ENCODE results near the gene HIVEP2. TPM values are rescaled to one million over a fixed set of nuclear protein-coding genes. Genes with fewer than 3 reads are reported as not detected.

The HIVEP2 gene
- total RNA-seq, 4 donors from 2014 or later, result 8.6 to 19.3 (median 12.7) TPM

DNA sequence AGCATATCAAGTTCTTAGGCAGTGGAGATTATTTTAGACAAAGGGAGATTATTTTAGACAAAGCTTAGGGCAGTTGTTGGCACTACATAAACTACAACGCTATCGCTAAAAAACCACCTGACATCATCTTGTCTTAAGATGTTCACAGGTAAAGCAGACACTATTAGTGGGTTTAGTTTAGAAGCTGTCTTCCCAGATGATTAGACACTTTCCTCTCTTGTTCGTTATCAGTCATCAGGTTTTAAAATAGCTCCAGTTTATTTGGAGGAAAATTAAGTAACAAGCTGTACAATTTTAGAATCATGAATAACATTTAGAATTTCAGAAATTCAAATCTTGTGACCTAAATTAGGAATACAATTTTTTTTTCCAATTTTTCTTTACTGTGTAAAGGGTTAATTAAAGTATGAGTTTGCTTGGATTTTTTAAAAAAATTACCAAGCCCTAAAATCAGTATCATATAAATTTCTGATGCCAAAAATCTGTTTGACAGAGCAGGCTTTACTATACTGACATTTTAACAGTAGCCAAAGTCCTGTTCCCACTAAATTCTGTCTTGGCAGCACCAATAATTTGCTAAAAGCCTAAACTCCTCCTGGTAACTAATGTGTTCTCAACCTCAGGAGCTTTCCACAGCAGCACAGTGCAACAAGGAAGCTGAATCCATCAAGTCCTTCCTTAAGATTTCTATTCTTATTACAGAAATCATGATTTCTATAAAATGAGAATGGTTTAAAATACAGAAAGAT, 109.0 kb downstream of the HIVEP2 start:
- intact Hi-C loops (cut with DNase I), result no loop called here
- Histone ChIP-seq H3K9me3 (no peaks in the 10 kb centered on the region), H3K4me3 (no peak overlapping the region), H3K36me3 (peaks cover 0 to 4% (median 0%) of the 10 kb centered on the region in 3 donors), H3K4me1 (peaks cover 0 to 32% (median 16%) of the 10 kb centered on the region in 3 donors), H3K27ac (no peak overlapping the region), H3K27me3 (no peaks in the 10 kb centered on the region)
- TF ChIP-seq POLR2A (IDR thresholded peaks at IDR 0.05), result no peak
- TF ChIP-seq, protein P1, sequence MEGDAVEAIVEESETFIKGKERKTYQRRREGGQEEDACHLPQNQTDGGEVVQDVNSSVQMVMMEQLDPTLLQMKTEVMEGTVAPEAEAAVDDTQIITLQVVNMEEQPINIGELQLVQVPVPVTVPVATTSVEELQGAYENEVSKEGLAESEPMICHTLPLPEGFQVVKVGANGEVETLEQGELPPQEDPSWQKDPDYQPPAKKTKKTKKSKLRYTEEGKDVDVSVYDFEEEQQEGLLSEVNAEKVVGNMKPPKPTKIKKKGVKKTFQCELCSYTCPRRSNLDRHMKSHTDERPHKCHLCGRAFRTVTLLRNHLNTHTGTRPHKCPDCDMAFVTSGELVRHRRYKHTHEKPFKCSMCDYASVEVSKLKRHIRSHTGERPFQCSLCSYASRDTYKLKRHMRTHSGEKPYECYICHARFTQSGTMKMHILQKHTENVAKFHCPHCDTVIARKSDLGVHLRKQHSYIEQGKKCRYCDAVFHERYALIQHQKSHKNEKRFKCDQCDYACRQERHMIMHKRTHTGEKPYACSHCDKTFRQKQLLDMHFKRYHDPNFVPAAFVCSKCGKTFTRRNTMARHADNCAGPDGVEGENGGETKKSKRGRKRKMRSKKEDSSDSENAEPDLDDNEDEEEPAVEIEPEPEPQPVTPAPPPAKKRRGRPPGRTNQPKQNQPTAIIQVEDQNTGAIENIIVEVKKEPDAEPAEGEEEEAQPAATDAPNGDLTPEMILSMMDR (IDR thresholded peaks at IDR 0.05), result no peak
- no peak for DNase-seq
- WGBS, 2 donors, result 73 to 87% methylated on average over 3 of the region's 3 CpGs

DNA sequence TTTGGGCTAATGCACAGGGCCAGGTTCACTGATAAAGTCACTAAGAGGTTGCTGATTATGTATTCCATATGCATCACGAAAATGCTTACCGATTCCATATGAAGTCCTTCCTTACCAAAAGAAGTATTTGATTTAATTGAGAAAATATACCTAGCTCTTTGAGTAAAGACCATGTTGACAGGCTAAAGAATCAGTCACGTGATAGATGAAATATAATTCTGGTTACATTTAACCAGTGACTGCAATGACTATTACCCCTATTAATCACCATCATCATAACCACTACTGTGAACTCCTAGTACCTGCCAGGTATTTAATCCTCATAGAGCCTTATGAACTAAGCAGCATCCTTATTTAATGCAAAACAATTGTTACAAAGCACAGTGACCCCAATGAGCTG, 110.1 kb downstream of the HIVEP2 start:
- Histone ChIP-seq H3K27ac (no peak overlapping the region), H3K27me3 (no peaks in the 10 kb centered on the region), H3K4me3 (no peak overlapping the region), H3K9me3 (no peaks in the 10 kb centered on the region), H3K4me1 (peaks cover 0 to 32% (median 16%) of the 10 kb centered on the region in 3 donors), H3K36me3 (peaks cover 0 to 6% (median 0%) of the 10 kb centered on the region in 3 donors)
- TF ChIP-seq, protein P1 (IDR thresholded peaks at IDR 0.05), result no peak
- TF ChIP-seq POLR2A (IDR thresholded peaks at IDR 0.05), result no peak
- intact Hi-C loops (cut with DNase I), result no loop called here
- no peak for DNase-seq
- 89 to 90% methylated on average over 3 of the region's 3 CpGs for WGBS, 2 donors

DNA sequence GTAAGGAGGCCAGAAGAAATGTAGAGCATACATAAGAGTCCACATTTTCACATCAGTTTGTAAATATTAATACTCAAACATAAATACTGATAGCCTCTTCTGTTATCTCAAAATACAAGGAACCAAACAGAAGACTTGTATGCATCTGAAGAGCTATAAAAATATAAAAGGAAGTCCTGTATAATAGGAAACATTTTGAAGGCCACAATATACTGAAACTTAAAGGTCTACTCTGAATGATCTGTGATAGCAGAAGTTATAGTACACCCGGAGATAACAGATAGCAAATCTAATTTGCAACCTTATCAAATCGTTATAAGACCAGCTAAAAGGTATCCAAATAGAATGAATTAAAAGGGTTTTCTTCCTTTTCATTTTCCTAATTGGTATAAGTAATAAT, 111.2 kb downstream of the HIVEP2 start:
- peaks cover 0 to 22% (median 8%) of the 10 kb centered on the region in 3 donors for H3K4me1 ChIP-seq
- 71 to 76% methylated on average over 2 of the region's 2 CpGs for WGBS, 2 donors
- TF ChIP-seq POLR2A (IDR thresholded peaks at IDR 0.05), result no peak
- TF ChIP-seq, protein P1 (IDR thresholded peaks at IDR 0.05), result no peak
- DNase-seq, result no peak
- H3K4me3 ChIP-seq, result no peak overlapping the region
- H3K9me3 ChIP-seq, result no peaks in the 10 kb centered on the region
- intact Hi-C loops (cut with DNase I), result no loop called here
- peaks cover 0 to 6% (median 0%) of the 10 kb centered on the region in 3 donors for H3K36me3 ChIP-seq
- H3K27ac ChIP-seq, result no peak overlapping the region
- no peaks in the 10 kb centered on the region for H3K27me3 ChIP-seq

DNA sequence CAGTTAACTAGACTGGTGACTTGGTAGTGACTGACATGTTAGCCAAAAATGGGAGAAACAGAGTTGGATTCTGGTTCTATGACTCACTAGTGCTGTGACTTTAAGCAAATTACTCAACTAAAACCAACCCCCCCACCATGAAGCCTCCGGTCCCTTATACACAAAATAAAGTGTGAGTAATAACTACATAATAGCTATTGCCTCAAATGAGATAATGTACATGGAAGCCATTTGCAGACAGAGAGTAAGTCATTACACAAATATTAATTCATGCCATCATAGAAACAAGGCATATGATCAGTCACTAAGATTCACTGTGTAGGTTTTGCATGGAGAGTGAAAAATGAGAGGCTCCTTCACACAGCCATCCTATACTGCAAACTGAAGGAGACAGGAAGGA, 111.9 kb downstream of the HIVEP2 start:
- no peak for DNase-seq
- no peaks in the 10 kb centered on the region for H3K9me3 ChIP-seq
- H3K27me3 ChIP-seq, result no peaks in the 10 kb centered on the region
- WGBS, 2 donors, result 0 to 6% methylated on average over 1 of the region's 1 CpG
- TF ChIP-seq POLR2A (IDR thresholded peaks at IDR 0.05), result no peak
- TF ChIP-seq, protein P1 (IDR thresholded peaks at IDR 0.05), result no peak
- intact Hi-C loops (cut with DNase I), result no loop called here
- H3K4me3 ChIP-seq, result no peak overlapping the region
- peaks cover 0 to 6% (median 0%) of the 10 kb centered on the region in 3 donors for H3K36me3 ChIP-seq
- H3K27ac ChIP-seq, result no peak overlapping the region
- peaks cover 0 to 17% (median 8%) of the 10 kb centered on the region in 3 donors for H3K4me1 ChIP-seq

DNA sequence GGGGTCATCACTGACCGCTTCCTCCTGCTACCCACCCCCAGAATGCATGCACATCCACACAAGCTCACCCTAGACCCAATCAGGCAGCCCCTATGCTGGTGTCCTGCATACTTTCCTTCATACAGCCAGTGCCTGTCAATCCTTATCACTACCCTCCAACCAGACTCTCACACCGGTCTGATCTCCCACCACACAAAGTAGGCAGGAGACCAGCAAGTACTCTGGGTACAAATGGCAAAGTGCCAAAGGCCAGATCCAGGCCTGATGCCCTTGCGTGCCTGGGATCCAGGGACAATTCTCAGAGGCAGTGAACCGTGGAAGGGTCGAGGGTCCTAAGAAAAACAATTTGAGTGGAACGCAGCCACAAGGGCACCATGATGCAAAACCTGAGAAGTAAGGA, 114.2 kb downstream of the HIVEP2 start:
- DNase-seq, result no peak
- WGBS, 2 donors, result 88 to 100% methylated on average over 5 of the region's 6 CpGs
- Histone ChIP-seq H3K27me3 (no peaks in the 10 kb centered on the region), H3K9me3 (no peaks in the 10 kb centered on the region), H3K27ac (no peak overlapping the region), H3K36me3 (peaks cover 0 to 6% (median 0%) of the 10 kb centered on the region in 3 donors), H3K4me1 (peaks cover 5 to 24% (median 13%) of the 10 kb centered on the region in 3 donors), H3K4me3 (no peak overlapping the region)
- TF ChIP-seq, protein P1 (IDR thresholded peaks at IDR 0.05), result no peak
- TF ChIP-seq POLR2A (IDR thresholded peaks at IDR 0.05), result no peak
- intact Hi-C loops (cut with DNase I), result no loop called here

Measured in esophagus squamous epithelium (tissue), 5 donors.